Amygdala (tissue), 56 donors: ENCODE measurements around the gene C4B.
A peak's percentile ranks its signal among the peaks of the same experiment; 100 is the strongest.
"Not testable (repeated sequence)": the region's sequence is repeated elsewhere in the genome, so short reads cannot be mapped to it uniquely, and the experiment has no call there.

Source experiments
- DNase-seq, 56 donors: peaks; one replicate each; lab custom pipeline; 2025; lab: John Stamatoyannopoulos, UW

C4B gene

GRCh38 chr6:32014547-32014946, at the start of gene C4B:
TSS of gene C4B (plus strand) at chr6:32014795. CDS start at chr6:32014846, 51 bp downstream.
- DNase-seq = not testable (repeated sequence)

DNA sequence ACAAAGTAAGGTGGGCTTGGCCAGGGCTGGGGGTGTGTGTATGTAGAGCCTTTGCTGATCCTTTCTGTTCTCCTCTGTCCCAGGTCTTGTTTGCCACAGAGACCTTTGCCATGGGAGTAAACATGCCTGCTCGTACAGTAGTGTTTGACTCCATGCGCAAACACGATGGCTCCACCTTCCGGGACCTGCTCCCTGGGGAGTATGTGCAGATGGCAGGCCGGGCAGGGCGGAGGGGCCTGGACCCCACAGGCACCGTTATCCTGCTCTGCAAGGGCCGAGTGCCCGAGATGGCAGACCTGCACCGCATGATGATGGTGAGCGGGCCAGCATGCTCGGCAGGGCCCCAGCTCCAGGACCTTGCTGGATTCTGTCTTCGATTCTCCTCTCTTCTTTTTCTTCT, 48.9 kb upstream of the C4B start:
- no peak for DNase-seq

GRCh38 chr6:31966506-31966905, 48.1 kb upstream of the C4B start:
- no peak for DNase-seq

DNA sequence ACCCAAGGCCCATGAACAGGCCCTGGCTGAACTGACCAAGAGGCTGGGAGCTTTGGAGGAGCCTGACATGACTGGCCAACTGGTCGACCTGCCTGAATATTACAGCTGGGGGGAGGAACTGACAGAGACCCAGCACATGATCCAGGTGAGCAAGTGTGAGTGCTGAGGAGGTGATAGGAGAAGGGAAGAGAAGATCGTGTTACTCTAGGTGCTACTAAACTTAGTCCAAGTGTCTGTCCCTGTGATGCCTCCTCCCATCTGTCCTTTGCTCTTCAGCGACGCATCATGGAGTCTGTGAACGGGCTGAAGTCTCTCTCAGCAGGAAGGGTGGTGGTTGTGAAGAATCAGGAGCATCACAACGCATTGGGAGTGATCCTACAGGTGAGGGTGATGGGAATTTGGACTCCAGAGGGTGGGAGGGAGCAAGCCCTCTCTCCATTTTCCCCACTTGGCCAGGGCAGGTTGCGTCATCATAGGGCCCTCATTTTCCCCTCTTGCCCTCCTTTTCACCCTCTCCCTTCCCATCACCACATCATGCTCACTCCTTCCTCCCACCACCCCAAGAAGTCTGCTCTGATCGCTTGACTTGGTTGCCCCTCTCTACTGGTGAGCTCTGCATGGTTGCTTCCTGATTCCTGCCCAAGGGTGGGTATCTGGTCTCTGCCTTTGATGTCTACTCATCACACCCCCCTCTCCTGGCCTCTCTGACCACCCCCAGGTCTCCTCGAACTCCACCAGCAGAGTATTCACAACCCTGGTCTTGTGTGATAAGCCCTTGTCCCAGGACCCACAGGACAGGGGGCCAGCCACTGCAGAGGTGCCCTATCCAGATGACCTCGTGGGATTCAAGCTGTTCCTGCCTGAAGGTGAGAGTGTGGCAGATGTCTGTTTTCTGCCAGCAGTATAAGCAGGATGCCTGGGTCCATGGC, 47.3 kb upstream of the C4B start:
- no peak for DNase-seq

- no peak for DNase-seq
Measured at GRCh38 chr6:31967926-31968320, 46.7 kb upstream of the C4B start.

DNA sequence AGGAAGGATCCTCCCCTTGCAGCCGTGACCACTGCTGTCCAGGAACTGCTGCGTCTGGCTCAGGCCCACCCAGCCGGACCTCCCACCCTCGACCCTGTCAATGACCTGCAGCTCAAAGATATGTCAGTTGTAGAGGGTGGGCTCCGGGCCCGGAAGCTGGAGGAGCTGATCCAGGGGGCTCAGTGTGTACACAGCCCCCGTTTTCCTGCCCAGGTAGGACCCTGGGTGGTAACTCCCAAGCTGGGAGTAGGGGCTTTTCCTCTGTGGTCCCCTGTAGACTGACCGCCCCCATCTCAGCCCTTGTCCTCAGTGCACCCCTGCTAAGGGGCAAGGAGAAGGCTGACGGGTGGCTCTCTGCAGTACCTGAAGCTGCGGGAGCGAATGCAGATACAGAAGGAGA, 46.3 kb upstream of the C4B start:
- DNase-seq = no peak

GRCh38 chr6:31968791-31969711, 45.5 kb upstream of the C4B start:
- no peak for DNase-seq

DNA sequence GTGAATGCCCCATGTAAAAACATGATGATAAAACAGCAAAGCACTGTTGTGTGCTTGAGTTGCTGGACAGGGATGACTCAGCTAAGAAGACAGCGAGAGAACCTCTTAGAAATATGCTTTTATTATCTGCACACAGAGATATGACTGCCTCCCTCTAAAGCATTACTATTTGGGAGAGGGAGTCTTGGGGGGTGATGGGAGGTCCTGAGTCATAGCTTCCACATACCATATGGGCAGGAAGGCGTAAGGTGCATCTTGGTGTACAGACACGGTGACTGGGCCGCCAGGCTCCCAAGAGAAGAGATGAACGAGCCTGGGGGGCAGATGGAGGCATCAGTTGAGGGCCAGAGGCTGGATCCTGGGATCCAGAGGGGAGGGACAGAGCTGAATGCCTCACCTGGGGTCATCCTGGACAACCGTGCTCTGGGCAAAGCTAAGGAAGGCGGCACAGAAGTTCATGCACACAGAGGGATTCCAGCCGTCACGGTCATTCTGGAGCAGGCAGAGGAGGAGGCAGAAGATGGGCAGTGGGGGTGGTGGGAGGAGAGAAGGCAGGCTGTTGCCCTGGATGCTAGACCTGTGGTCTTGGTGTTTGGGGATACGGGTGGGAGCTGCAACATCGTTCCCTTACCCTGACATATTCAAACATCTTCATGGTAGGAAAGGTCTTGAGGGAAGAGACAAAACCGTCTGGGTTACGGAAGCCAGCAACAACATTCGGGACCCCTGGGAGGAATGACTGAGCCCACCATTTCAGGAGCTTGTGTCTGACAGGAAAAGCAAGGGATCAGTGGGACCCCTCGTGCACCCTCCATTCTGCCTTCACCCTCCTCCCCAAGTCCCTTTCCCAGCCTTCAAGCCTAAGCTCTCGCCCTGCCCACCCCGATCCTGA, 44.6 kb upstream of the C4B start:
- no peak for DNase-seq

DNA sequence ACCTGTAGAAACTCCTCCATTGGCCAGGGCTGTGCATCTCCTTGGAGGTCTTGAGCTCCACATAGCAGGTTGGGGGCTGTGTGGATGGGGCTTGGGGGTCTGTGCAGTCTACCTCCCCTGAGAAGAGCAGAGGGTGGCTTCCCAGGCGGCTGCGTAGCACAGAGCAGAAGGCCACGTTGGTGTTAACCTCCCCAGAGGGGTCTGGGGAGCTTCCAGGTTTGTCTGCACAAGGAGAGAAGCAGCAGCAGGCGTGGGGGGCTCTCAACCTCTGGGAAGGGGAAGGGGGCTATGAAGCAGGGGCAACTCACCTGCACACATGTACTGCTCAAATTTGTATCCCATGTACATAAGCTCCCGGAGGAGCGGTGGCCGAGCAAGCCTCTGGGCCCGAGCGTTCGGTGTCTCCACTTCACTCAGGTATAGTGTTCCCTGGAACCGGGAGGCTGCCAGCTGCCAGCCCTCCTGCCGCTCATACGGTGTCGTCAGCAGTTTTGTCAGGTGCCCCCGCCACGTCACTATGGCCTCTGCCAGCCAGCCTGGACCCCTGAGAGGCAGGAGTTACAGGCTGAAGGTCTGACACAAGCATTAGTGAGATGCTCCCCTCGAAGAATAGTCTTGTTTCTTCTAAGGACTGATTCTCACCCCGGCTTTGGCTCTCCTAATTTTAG, 43.9 kb upstream of the C4B start:
- DNase-seq = peak in 1 of 56 donors; percentile 10

DNA sequence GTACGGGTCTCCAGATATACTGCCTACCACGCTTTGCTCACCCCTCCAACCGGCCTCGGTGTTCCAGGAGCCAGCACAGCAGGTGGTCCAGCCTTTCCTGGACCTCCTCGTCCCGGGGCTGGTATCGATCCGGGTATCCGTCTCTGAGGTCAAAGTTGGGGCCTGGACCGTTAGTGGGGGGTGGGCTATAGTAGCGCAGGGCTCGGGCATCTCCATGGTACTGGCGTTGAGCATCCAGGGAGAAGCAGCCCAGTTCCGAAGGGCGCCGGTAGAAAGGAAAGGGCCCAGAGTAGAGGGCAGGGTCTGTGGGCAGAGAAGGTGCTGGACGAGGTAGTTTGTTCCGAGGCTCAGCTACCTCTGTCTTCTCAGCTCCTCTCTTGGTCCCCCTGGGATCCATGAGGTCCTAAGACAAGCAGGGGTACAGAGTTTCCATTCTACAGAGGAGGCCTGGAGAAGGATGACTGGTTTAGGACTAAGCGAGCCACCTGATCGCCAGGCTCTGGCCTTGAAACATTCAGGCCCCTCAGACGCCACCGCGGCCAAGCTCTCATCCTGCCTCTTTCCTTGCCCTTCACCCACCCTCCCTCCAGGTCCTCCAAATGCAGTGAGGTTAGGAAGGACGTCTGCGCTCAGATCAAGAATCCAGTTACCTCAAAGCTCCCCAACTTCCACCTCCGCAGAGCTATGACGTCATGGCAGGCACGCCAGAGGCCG, 43.2 kb upstream of the C4B start:
- no peak for DNase-seq

DNA sequence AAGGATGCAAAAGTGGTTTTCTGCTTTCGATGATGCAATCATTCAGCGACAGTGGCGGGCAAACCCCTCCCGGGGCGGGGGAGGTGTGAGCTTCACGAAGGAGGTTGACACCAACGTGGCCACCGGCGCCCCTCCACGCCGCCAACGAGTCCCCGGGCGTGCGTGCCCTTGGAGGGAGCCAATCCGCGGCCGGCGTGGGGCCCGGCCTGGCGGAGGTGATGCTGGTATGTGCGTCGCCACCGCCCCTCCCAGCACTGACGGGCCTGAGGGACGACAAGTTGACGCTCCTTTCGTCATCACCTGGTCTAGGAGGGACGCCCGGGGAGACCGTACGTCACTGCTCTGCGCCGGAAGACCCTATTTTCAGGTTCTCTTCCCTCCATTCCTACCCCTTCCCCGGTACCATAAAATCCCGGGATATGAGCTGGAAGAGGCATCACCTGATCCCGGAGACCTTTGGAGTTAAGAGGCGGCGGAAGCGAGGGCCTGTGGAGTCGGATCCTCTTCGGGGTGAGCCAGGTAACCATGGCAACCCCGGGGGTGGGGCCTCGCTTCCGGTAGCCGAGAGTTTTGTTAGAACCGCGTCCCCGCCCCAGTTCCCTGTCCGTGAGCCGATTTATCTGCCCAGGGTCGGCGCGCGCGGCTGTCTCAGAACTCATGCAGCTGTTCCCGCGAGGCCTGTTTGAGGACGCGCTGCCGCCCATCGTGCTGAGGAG, 42.4 kb upstream of the C4B start, which contains the start of gene DXO:
DXO (minus strand) TSS at position 146 of the 716 bp plus-strand sequence. CDS start 463 bp downstream, outside the sequence.
- DNase-seq = peak; percentile 81 to 99 (median 93)

GRCh38 chr6:31972709-31973350, 41.8 kb upstream of the C4B start:
- no peak for DNase-seq

DNA sequence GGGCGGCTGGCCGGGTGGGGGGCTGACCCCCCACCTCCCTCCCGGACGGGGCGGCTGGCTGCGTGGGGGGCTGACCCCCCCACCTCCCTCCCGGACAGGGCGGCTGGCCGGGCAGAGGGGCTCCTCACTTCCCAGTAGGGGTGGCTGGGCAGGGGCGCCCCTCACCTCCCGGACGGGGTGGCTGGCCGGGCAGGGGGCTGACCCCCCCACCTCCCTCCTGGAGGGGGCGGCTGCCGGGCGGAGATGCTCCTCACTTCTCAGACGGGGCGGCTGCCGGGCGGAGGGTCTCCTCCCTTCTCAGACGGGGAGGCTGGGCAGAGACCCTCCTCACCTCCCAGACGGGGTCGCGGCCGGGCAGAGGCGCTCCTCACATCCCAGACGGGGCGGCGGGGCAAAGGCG, 38.5 kb upstream of the C4B start:
- DNase-seq = not testable (repeated sequence)

GRCh38 chr6:31977816-31978431, 36.7 kb upstream of the C4B start:
- no peak for DNase-seq

GRCh38 chr6:31978831-31979230, 35.8 kb upstream of the C4B start:
- DNase-seq = no peak

DNA sequence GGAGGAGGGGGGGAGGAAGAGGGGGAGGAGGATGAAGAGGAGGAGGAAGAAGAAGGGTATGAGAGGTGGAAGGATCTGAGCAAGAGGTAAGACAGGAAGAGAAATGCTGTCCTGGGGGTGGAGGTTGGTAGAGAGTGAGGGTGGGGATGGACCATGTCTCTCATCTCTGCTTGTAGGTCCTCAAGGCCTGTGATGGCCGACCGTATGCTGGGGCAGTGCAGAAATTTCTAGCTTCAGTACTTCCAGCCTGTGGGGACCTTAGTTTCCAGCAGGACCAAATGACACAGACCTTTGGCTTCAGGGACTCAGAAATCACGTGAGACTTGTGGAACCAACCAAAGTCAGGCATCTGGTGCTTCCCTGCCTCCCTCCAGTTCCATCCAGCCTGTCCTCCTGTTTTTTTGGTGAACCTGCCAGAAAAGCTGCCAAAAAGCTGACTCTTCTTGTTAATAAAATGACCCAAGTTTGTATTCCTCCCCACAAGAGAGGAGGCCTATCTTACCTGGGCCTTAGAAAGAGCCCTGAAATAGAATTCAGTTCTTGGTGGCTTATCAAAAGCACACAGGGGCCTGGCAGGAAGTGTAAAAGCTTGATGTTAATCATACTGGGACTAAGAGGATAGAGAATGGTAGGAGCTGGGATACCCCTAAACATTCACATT, 35.2 kb upstream of the C4B start:
- DNase-seq = no peak
